Transverse colon (tissue), 4 donors: ENCODE measurements around the gene PABPN1. TPM values are rescaled to one million over a fixed set of nuclear protein-coding genes. Genes with fewer than 3 reads are reported as not detected.
A peak's percentile ranks its signal among the peaks of the same experiment; 100 is the strongest.

ENCODE experiments used
- DNase-seq: peaks from one replicate; pipeline ENCODE4 v3.0.0-alpha.2; 2019
- H3K27ac ChIP-seq, 4 donors: fragments of 200-600 bp; sonication (generic); 2 replicates each; pipeline ENCODE4 v1.5.1; 2016 to 2018; ENCODE audit warnings: inconsistent platforms in 4 of 4
- H3K27me3 ChIP-seq: fragments of 200-600 bp; sonication (generic); 2 replicates; pipeline ENCODE4 v1.5.1; 2017; ENCODE audit warnings: inconsistent platforms
- H3K36me3 ChIP-seq, 4 donors: fragments of 200-600 bp; sonication (generic); 2 replicates each; pipeline ENCODE4 v1.5.1; 2017 to 2019; ENCODE audit warnings: inconsistent platforms in 4 of 4
- H3K4me1 ChIP-seq, 4 donors: fragments of 200-600 bp; sonication (generic); 2 replicates each; pipeline ENCODE4 v1.5.1; 2017 to 2020; ENCODE audit warnings: inconsistent platforms in 4 of 4
- H3K4me3 ChIP-seq, 4 donors: fragments of 200-600 bp; sonication (generic); 1 replicate in 1 of 4; 2 replicates in 3 of 4; pipeline versions ENCODE4 v1.5.1 to v1.6.1; 2017 to 2019; ENCODE audit warnings: inconsistent platforms in 4 of 4
- H3K9me3 ChIP-seq, 2 donors: fragments of 200-600 bp; sonication (generic); 2 replicates each; pipeline ENCODE4 v1.5.1; 2017 to 2019; ENCODE audit warnings: inconsistent platforms in 2 of 2
- CTCF ChIP-seq, 5 experiments: fragments of 200-600 bp in 3 of 5; fragments of 450-650 bp in 2 of 5; sonication (generic) in 3 of 5; IDR thresholded peaks; 1 replicate in 2 of 5; 2 replicates in 3 of 5; pipeline ENCODE4 v1.5.1; 2016 to 2017; ENCODE audit warnings: antibody characterized with exemption in 5 of 5, inconsistent platforms in 3 of 5, mild to moderate bottlenecking in 2 of 5, moderate library complexity in 1 of 5
- EP300 ChIP-seq: sonication (generic); formaldehyde crosslinking; IDR thresholded peaks from one replicate; pipeline ENCODE4 v1.6.1; 2017; ENCODE audit warnings: antibody characterized with exemption, low read depth
- POLR2A ChIP-seq: fragments of 450-650 bp; IDR thresholded peaks from one replicate; pipeline ENCODE4 v1.6.1; 2016; ENCODE audit warnings: antibody characterized with exemption, mild to moderate bottlenecking, moderate library complexity
- POLR2AphosphoS5 ChIP-seq, 3 donors: sonication (generic); formaldehyde crosslinking; IDR thresholded peaks; one replicate each; pipeline ENCODE4 v1.6.1; 2016; ENCODE audit warnings: antibody characterized with exemption in 3 of 3
- WGBS, 2 donors: methylation state at CpG; one replicate each; pipeline ENCODE4 v1.1.5; 2018; ENCODE audit warnings: low coverage in 1 of 2; 5-methylcytosine and 5-hydroxymethylcytosine counted together
- in situ Hi-C, 4 donors: fragments of 200-750 bp; cut with MboI; loops; one replicate each; pipeline versions ENCODE4 v1.15.0 to v1.15.1; 2017; ENCODE audit warnings: low sequenced_read_pairs in 3 of 4, low pct_ligation_motif_present in 1 of 4, low pct_unique_long_range_greater_than_20kb in 1 of 4
- intact Hi-C: fragments of 100-400 bp; cut with DNase I; formaldehyde crosslinking; loops from one replicate; pipeline ENCODE4 v1.15.1; 2023; ENCODE audit warnings: low total_unique reads
- total RNA-seq, 4 donors: library from RNA; depleted of rRNA; stranded (reverse); fragments of >200 nt; gene quantifications; one replicate each; pipeline ENCODE4 v1.1.0, GENCODE V29; 2016

PABPN1 gene
- total RNA-seq, 4 donors from 2014 or later, result 50.0 to 149 (median 63.7) TPM

- H3K4me1 ChIP-seq, result peaks cover 0 to 6% (median 2%) of the 10 kb centered on the region in 4 donors
- TF ChIP-seq POLR2A (no peak), EP300 (no peak), CTCF (IDR thresholded peaks at IDR 0.05) (no peak), POLR2AphosphoS5 (IDR thresholded peaks at IDR 0.05) (no peak)
- no peak overlapping the region for H3K4me3 ChIP-seq
- DNase-seq, result no peak
- intact Hi-C loops (no loop called here), in situ Hi-C loops (no loop called here)
- H3K27ac ChIP-seq, result no peak overlapping the region
- H3K9me3 ChIP-seq, result no peaks in the 10 kb centered on the region
- peaks cover 14% of the 10 kb centered on the region for H3K27me3 ChIP-seq
- 84 to 88% methylated on average over 4 to 12 of the region's 12 CpGs for WGBS, 2 donors
- H3K36me3 ChIP-seq, result no peaks in the 10 kb centered on the region
Measured at GRCh38 chr14:23358553-23359166, 37.4 kb downstream of the PABPN1 start.

DNA sequence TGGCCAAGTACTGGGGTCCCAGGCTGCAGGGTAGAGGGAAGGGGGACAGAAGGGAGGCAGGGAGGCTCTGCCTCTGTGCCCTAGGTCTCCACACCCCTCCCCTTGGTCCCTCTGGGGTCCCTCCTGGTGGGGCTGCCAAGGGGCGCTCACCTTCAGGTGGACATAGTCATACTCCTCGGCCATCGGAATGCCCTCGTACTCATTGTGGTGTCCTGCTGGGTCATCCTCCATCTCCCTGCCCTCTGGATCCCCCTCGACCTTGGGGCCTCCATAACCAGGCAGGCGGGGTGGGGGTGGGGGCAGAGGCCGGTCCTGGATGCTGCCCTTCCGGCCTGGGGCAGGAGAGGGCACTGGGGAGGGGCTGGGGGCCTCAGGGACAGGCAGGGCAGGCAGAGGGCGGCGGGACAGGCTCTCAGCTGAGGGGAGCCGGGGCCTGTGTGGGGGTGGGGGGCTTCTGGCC, 37.9 kb downstream of the PABPN1 start:
- intact Hi-C loops, result no loop called here

DNA sequence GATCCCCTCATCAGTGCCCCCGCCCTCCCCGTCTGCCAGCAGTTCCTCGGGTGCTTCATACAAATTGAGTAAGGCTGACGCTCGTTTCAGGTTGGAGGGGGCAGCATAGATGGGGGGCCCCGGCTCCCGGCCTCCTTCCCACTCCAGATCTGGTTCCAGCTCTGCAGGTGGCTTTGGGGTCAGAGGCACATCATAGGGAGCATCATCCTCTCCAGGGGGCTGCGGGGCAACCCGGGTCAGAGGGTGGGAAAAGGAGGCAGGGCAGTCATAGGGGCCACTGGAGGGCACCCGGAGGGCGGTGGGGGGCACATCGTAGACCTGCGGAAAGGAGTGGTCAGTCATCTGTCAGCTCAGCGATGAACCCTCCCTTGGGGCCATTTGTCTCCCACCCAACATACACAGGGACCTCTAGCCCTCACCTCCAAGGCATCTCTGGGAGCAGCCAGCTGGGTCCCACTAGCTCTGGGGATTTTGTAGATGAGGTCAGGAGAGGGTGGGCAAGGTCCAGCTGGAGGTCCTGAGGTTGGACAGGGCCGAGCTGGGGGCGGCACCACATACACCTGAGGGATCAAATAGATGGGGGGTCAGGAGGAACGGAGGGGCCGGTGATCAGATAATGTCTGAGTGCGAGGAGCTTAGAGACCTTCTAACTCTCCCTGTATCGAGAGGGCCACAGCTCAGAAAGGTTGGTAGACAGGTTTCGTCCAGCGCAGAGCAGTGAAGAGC, 38.6 kb downstream of the PABPN1 start:
- intact Hi-C loops (no loop called here), in situ Hi-C loops (no loop called here)
- TF ChIP-seq EP300 (no peak), POLR2AphosphoS5 (IDR thresholded peaks at IDR 0.05) (no peak), CTCF (IDR thresholded peaks at IDR 0.05) (no peak), POLR2A (no peak)
- Histone ChIP-seq H3K27ac (peak overlapping the region in 3 of 4 donors; percentile 29 to 40 (median 30)), H3K4me3 (no peak overlapping the region), H3K36me3 (no peaks in the 10 kb centered on the region), H3K9me3 (no peaks in the 10 kb centered on the region), H3K4me1 (peaks cover 0 to 10% (median 2%) of the 10 kb centered on the region in 4 donors), H3K27me3 (peaks cover 20% of the 10 kb centered on the region)
- 82% methylated on average over 19 of the region's 22 CpGs; no CpG with 5 or more reads in 1 of the 2 donors for WGBS, 2 donors
- DNase-seq, result no peak

More for the DNA sequence above, 37.9 kb downstream of the PABPN1 start:
- in situ Hi-C loops, result no loop called here
- H3K4me3 ChIP-seq, result no peak overlapping the region
- H3K4me1 ChIP-seq, result peaks cover 0 to 10% (median 2%) of the 10 kb centered on the region in 4 donors
- no peak overlapping the region for H3K27ac ChIP-seq
- H3K27me3 ChIP-seq, result peaks cover 14% of the 10 kb centered on the region
- TF ChIP-seq POLR2A, result no peak
- TF ChIP-seq EP300, result no peak
- no peak for TF ChIP-seq POLR2AphosphoS5 (IDR thresholded peaks at IDR 0.05)
- TF ChIP-seq CTCF (IDR thresholded peaks at IDR 0.05), result no peak
- no peaks in the 10 kb centered on the region for H3K36me3 ChIP-seq
- WGBS, 2 donors, result 72 to 100% methylated on average over 1 to 10 of the region's 11 CpGs
- no peaks in the 10 kb centered on the region for H3K9me3 ChIP-seq
- DNase-seq, result no peak

GRCh38 chr14:23360496-23360895, 39.2 kb downstream of the PABPN1 start:
- H3K4me3 ChIP-seq, result no peak overlapping the region
- no peak for DNase-seq
- H3K27me3 ChIP-seq, result peaks cover 26% of the 10 kb centered on the region
- in situ Hi-C loops (no loop called here), intact Hi-C loops (no loop called here)
- 68% methylated on average over 11 of the region's 11 CpGs; no CpG with 5 or more reads in 1 of the 2 donors for WGBS, 2 donors
- no peaks in the 10 kb centered on the region for H3K9me3 ChIP-seq
- peak overlapping the region in 3 of 4 donors; percentile 29 to 40 (median 30) for H3K27ac ChIP-seq
- peaks cover 0 to 14% (median 2%) of the 10 kb centered on the region in 4 donors for H3K4me1 ChIP-seq
- no peaks in the 10 kb centered on the region for H3K36me3 ChIP-seq
- TF ChIP-seq EP300, result no peak
- TF ChIP-seq POLR2A, result no peak
- no peak for TF ChIP-seq CTCF (IDR thresholded peaks at IDR 0.05)
- TF ChIP-seq POLR2AphosphoS5 (IDR thresholded peaks at IDR 0.05), result no peak
